Esophagus muscularis mucosa (tissue), 4 donors: ENCODE data around the gene MLLT3. TPM values are rescaled to one million over a fixed set of nuclear protein-coding genes. Genes with fewer than 3 reads are reported as not detected.
A peak's percentile ranks its signal among the peaks of the same experiment; 100 is the strongest.

Source experiments
- DNase-seq: peaks from one replicate; pipeline ENCODE4 v3.0.0-alpha.2; 2017; ENCODE audit errors: extremely low spot score
- H3K27ac ChIP-seq, 4 donors: fragments of 200-600 bp; sonication (generic); replicated peaks in 1 of 4; 1 replicate in 3 of 4; 2 replicates in 1 of 4; pipeline ENCODE4 v1.5.1; 2016 to 2019; ENCODE audit warnings: mild to moderate bottlenecking in 1 of 4
- H3K27me3 ChIP-seq, 4 donors: fragments of 200-600 bp; sonication (generic); one replicate each; pipeline versions ENCODE4 v1.5.1 to v1.6.0; 2016 to 2019
- H3K36me3 ChIP-seq, 4 donors: fragments of 200-600 bp; sonication (generic); one replicate each; pipeline ENCODE4 v1.5.1; 2016 to 2019
- H3K4me1 ChIP-seq, 4 donors: fragments of 200-600 bp; sonication (generic); one replicate each; pipeline ENCODE4 v1.5.1; 2016 to 2019
- H3K4me3 ChIP-seq, 4 donors: fragments of 200-600 bp; sonication (generic); 1 replicate in 2 of 4; 2 replicates in 2 of 4; pipeline ENCODE4 v1.5.1; 2016 to 2019; ENCODE audit warnings: mild to moderate bottlenecking in 4 of 4, moderate library complexity in 1 of 4
- H3K9me3 ChIP-seq, 4 donors: fragments of 200-600 bp; sonication (generic); 1 replicate in 3 of 4; 2 replicates in 1 of 4; pipeline ENCODE4 v1.5.1; 2016 to 2019
- EP300 ChIP-seq: sonication (generic); formaldehyde crosslinking; IDR thresholded peaks from one replicate; pipeline ENCODE4 v1.6.1; 2017; ENCODE audit warnings: antibody characterized with exemption
- POLR2A ChIP-seq: fragments of 450-650 bp; IDR thresholded peaks from one replicate; pipeline ENCODE4 v1.6.1; 2017; ENCODE audit warnings: antibody characterized with exemption, moderate library complexity, mild to moderate bottlenecking, low read depth
- POLR2AphosphoS5 ChIP-seq, 2 donors: sonication (generic); formaldehyde crosslinking; IDR thresholded peaks; one replicate each; pipeline ENCODE4 v1.6.1; 2017; ENCODE audit warnings: antibody characterized with exemption in 2 of 2
- WGBS: methylation state at CpG from one replicate; pipeline ENCODE4 v1.1.5; 2018; 5-methylcytosine and 5-hydroxymethylcytosine counted together
- intact Hi-C: fragments of 100-400 bp; cut with DNase I; formaldehyde crosslinking; loops from one replicate; pipeline ENCODE4 v1.15.1; 2023
- total RNA-seq, 4 donors: library from RNA; depleted of rRNA; stranded (reverse); fragments of >200 nt; gene quantifications; one replicate each; pipeline versions ENCODE4 v1.1.0 to v1.2.1, GENCODE V29; 2016
- TF ChIP-seq, protein P1 (sequence below), 3 experiments: fragments of 200-600 bp in 2 of 3; fragments of 450-650 bp in 1 of 3; sonication (generic) in 2 of 3; IDR thresholded peaks; one replicate each; pipeline ENCODE4 v1.5.1; 2017 to 2019; ENCODE audit warnings: antibody characterized with exemption in 3 of 3, mild to moderate bottlenecking in 2 of 3, moderate library complexity in 1 of 3

Gene MLLT3
- total RNA-seq, 4 donors from 2014 or later = 14.1 to 30.7 (median 18.0) TPM

DNA sequence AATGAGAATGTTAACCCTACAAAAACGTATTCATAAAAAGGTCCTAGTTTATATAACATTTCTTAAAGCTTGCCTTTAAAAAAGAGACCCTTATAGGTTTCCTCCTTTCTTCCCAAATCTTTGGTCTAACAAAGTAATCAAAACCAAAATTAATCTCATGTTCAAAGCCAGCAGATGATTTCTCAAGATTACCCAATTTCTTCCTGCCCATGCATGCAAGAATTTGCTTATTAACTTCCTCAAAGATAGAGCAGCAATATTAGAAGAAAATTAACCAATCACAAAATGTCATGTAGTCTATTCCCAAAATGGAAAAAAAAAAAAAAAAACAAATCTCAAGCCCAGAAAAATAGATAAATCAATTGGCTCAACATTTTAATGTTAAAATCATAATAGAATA is 114.9 kb downstream of the MLLT3 start:
- Histone ChIP-seq H3K27ac (peak overlapping the region in 1 of 4 donors; percentile 45), H3K9me3 (no peaks in the 10 kb centered on the region), H3K4me1 (peaks cover 32 to 51% (median 38%) of the 10 kb centered on the region in 4 donors), H3K36me3 (no peaks in the 10 kb centered on the region), H3K4me3 (no peak overlapping the region), H3K27me3 (no peaks in the 10 kb centered on the region)
- no peak for TF ChIP-seq POLR2AphosphoS5 (IDR thresholded peaks at IDR 0.05)
- TF ChIP-seq, protein P1, sequence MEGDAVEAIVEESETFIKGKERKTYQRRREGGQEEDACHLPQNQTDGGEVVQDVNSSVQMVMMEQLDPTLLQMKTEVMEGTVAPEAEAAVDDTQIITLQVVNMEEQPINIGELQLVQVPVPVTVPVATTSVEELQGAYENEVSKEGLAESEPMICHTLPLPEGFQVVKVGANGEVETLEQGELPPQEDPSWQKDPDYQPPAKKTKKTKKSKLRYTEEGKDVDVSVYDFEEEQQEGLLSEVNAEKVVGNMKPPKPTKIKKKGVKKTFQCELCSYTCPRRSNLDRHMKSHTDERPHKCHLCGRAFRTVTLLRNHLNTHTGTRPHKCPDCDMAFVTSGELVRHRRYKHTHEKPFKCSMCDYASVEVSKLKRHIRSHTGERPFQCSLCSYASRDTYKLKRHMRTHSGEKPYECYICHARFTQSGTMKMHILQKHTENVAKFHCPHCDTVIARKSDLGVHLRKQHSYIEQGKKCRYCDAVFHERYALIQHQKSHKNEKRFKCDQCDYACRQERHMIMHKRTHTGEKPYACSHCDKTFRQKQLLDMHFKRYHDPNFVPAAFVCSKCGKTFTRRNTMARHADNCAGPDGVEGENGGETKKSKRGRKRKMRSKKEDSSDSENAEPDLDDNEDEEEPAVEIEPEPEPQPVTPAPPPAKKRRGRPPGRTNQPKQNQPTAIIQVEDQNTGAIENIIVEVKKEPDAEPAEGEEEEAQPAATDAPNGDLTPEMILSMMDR (IDR thresholded peaks at IDR 0.05) = no peak
- TF ChIP-seq POLR2A = no peak
- TF ChIP-seq EP300 = no peak
- no peak for DNase-seq
- 72% methylated on average over 1 of the region's 1 CpG for WGBS
- intact Hi-C loops = no loop called here

DNA sequence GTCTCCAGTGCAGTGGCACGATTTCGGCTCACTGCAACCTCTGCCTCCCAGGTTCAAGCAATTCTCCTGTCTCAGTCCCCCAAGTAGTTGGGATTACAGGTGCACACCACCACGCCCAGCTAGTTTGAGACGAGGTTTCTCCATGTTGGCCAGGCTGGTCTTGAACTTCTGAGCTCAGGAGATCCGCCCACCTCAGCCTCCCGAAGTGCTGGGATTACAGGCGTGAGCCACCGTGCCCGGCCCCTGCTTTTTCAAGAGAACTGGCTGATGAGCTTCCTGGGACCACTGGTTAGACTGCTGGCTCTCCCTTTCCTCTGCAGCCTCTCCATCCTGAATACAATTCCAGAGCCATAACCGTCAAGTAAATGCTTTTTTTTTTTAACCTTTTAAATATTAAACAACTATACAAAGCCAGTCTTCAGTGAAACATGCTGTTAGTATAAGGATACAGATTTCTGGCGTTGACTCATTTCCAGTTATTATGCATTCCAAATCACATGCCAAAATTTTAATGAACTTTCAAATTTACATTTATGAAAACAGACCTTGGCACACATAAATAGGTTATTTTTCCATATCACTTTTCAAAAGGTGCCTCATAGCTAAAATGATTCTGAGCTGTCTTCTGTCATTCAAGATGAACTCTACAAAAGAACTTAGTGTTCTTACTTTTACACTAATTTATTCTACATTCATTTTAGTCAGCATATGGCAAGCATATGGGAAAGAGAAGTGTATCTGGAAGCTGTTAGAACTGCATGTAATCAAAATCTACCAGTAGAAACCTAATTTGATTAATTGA is 116.0 kb downstream of the MLLT3 start:
- Histone ChIP-seq H3K27me3 (no peaks in the 10 kb centered on the region), H3K36me3 (no peaks in the 10 kb centered on the region), H3K4me1 (peaks cover 22 to 39% (median 27%) of the 10 kb centered on the region in 4 donors), H3K4me3 (no peak overlapping the region), H3K9me3 (no peaks in the 10 kb centered on the region), H3K27ac (peak overlapping the region in 1 of 4 donors; percentile 45)
- TF ChIP-seq POLR2AphosphoS5 (IDR thresholded peaks at IDR 0.05) (no peak), EP300 (no peak)
- 72% methylated on average over 11 of the region's 11 CpGs for WGBS
- intact Hi-C loops = no loop called here
- DNase-seq = no peak

DNA sequence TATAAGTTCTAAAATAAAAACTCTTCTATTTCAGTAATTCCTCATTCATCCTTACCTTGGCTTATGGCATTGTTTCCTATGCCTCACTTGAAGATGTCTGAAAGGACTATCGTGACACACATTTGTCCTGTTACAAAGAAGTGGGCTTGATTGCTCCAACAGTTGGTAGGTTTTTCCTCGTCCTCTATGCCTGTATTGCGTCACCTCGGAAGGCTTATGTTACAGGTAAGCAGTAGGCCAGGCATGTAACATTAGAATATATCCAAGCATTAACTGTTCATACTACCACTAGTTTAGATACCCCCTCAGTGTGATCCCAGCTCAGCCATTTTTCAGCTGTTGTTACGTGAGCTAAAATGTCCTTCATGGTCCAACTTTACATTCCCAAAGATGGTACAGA is 116.7 kb downstream of the MLLT3 start:
- peak overlapping the region in 1 of 4 donors; percentile 42 for H3K27ac ChIP-seq
- WGBS = 93% methylated on average over 5 of the region's 5 CpGs
- H3K27me3 ChIP-seq = no peaks in the 10 kb centered on the region
- DNase-seq = no peak
- intact Hi-C loops = no loop called here
- peaks cover 22 to 38% (median 27%) of the 10 kb centered on the region in 4 donors for H3K4me1 ChIP-seq
- H3K9me3 ChIP-seq = no peaks in the 10 kb centered on the region
- no peaks in the 10 kb centered on the region for H3K36me3 ChIP-seq
- no peak overlapping the region for H3K4me3 ChIP-seq
- TF ChIP-seq POLR2A = no peak

DNA sequence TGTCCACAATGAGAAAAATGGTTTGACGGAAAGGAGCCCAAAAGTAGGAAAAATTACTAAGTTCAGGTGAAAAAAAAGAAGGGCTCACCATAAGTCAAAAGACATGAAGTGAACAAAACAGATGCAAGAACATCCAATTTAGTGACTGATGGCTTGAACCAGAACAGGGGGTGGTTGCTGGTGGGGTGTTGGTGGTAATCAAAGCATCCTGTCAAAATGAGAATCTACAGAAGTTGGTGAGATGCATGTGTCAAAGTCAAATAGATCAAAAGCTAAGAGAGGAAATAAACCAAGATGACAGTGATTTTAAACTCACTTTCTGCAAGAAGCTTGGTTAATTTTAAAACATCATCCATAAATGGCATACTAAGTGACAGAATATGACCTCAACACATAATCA is 117.4 kb downstream of the MLLT3 start:
- Histone ChIP-seq H3K4me1 (peaks cover 22 to 38% (median 27%) of the 10 kb centered on the region in 4 donors), H3K27me3 (no peaks in the 10 kb centered on the region), H3K4me3 (no peak overlapping the region), H3K27ac (no peak overlapping the region), H3K9me3 (no peaks in the 10 kb centered on the region), H3K36me3 (no peaks in the 10 kb centered on the region)
- no peak for TF ChIP-seq POLR2A
- TF ChIP-seq, protein P1 (IDR thresholded peaks at IDR 0.05) = no peak
- TF ChIP-seq EP300 = no peak
- no peak for TF ChIP-seq POLR2AphosphoS5 (IDR thresholded peaks at IDR 0.05)
- intact Hi-C loops = no loop called here
- WGBS = 100% methylated on average over 1 of the region's 1 CpG
- DNase-seq = no peak

DNA sequence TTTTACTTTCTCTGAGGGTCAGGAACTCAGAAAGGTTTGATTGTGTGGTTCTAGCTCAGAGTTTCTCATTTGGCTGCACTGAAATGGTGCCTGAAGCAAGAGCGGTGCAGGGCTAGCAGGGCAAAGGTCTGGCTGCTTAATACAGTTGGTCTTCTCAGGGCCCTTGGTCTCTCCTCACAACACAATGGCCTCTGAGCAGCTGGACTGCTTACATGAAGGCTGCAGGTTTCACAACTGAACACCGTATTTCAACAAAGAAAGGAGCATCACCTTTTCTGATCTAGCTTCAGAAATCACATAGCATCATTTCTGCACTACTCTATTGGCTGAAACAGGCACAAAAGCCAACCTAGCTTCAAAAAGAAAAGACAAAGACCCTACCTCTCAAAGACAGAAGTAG is 122.2 kb downstream of the MLLT3 start:
- intact Hi-C loops = no loop called here
- Histone ChIP-seq H3K4me3 (no peak overlapping the region), H3K27me3 (no peaks in the 10 kb centered on the region), H3K4me1 (peaks cover 4 to 24% (median 13%) of the 10 kb centered on the region in 4 donors), H3K36me3 (no peaks in the 10 kb centered on the region), H3K9me3 (no peaks in the 10 kb centered on the region), H3K27ac (no peak overlapping the region)
- WGBS = 100% methylated on average over 2 of the region's 2 CpGs
- DNase-seq = no peak
- TF ChIP-seq POLR2A = no peak
- TF ChIP-seq POLR2AphosphoS5 (IDR thresholded peaks at IDR 0.05) = no peak
- TF ChIP-seq, protein P1 (IDR thresholded peaks at IDR 0.05) = no peak
- TF ChIP-seq EP300 = no peak
